ENCODE data around the gene TBCB. TPM values are rescaled to one million over a fixed set of nuclear protein-coding genes. Genes with fewer than 3 reads are reported as not detected.

TBCB gene
- total and polyA plus RNA-seq, 8 donors = 32.1 to 263 (median 115) TPM

- Histone ChIP-seq H3K27ac (peak within 1 kb of the TSS; percentile 95 to 99 (median 98)), H3K27me3 (no peaks in the 10 kb centered on the region), H3K9me3 (no peaks in the 10 kb centered on the region), H3K36me3 (peaks cover 19 to 33% (median 28%) of the 10 kb centered on the region in 4 donors), H3K4me3 (peak within 1 kb of the TSS; percentile 64 to 85 (median 80)), H3K4me1 (peaks cover 16 to 51% (median 41%) of the 10 kb centered on the region in 4 donors)
- 0 to 1% (median 0%) methylated on average over 34 to 75 of the region's 75 CpGs for WGBS, 5 donors
- peak; percentile 93 to 97 (median 97) for TF ChIP-seq POLR2AphosphoS5 (IDR thresholded peaks at IDR 0.05)
- TF ChIP-seq CTCF (IDR thresholded peaks at IDR 0.05) = no peak
- TF ChIP-seq POLR2A (IDR thresholded peaks at IDR 0.05) = peak in 2 of 4 donors; percentile 84 to 87
- intact Hi-C loops (cut with DNase I; ENCODE audit: low total_unique reads) = no loop called here
- DNase-seq = peak; percentile 98 to 100
Observed at GRCh38 chr19:36139473-36140303, 24.4 kb downstream of the TBCB start, which contains the start of gene CAPNS1. Gene CAPNS1, plus strand, starts transcription at chr19:36140066. Its CDS starts 946 bp downstream, at chr19:36141012.

GRCh38 chr19:36140304-36141038 is 25.2 kb downstream of the TBCB start:
- Histone ChIP-seq H3K4me3 (peak overlapping the region; percentile 64 to 85 (median 80)), H3K36me3 (peaks cover 26 to 41% (median 35%) of the 10 kb centered on the region in 4 donors), H3K27me3 (no peaks in the 10 kb centered on the region), H3K9me3 (no peaks in the 10 kb centered on the region), H3K4me1 (peaks cover 16 to 51% (median 41%) of the 10 kb centered on the region in 4 donors), H3K27ac (peak overlapping the region; percentile 95 to 99 (median 98))
- intact Hi-C loops (cut with DNase I; ENCODE audit: low total_unique reads) = no loop called here
- peak; percentile 39 to 87 for DNase-seq
- TF ChIP-seq POLR2AphosphoS5 (IDR thresholded peaks at IDR 0.05) = no peak
- TF ChIP-seq POLR2A (IDR thresholded peaks at IDR 0.05) = no peak
- TF ChIP-seq EP300 (IDR thresholded peaks at IDR 0.05) = no peak
- TF ChIP-seq CTCF (IDR thresholded peaks at IDR 0.05) = no peak
- WGBS, 5 donors = 0 to 1% (median 0%) methylated on average over 21 to 31 of the region's 31 CpGs

GRCh38 chr19:36141039-36141927 is 26.0 kb downstream of the TBCB start:
- H3K36me3 ChIP-seq = peaks cover 34 to 49% (median 44%) of the 10 kb centered on the region in 4 donors
- H3K27ac ChIP-seq = peak overlapping the region; percentile 95 to 99 (median 98)
- H3K4me1 ChIP-seq = peaks cover 14 to 45% (median 38%) of the 10 kb centered on the region in 4 donors
- DNase-seq = peak; percentile 91 to 93
- no peaks in the 10 kb centered on the region for H3K9me3 ChIP-seq
- intact Hi-C loops (cut with DNase I; ENCODE audit: low total_unique reads) = no loop called here
- 18 to 34% (median 24%) methylated on average over 22 to 42 of the region's 42 CpGs for WGBS, 5 donors
- TF ChIP-seq POLR2AphosphoS5 (IDR thresholded peaks at IDR 0.05) (peak; percentile 52 to 70 (median 64)), CTCF (IDR thresholded peaks at IDR 0.05) (no peak)
- no peaks in the 10 kb centered on the region for H3K27me3 ChIP-seq
- peak overlapping the region; percentile 64 to 85 (median 80) for H3K4me3 ChIP-seq
